K562 (cell line): Measurements from ENCODE around the gene KLK3. TPM values are rescaled to one million over a fixed set of nuclear protein-coding genes. Genes with fewer than 3 reads are reported as not detected.

ENCODE experiments used
- ATAC-seq: fragments of 200-7000 bp; cut with Tn5 transposase; 3 replicates; pipeline ENCODE4 v1.9.1; 2020; ENCODE audit warnings: moderate library complexity
- BruUV-seq: library from RNA; stranded (reverse); fragments of 400-500 nt; replicated peaks from 2 replicates; lab custom pipeline; 2021; lab: Mats Ljungman, UMichigan
- CTCF ChIA-PET: fragments of 300-600 bp; formaldehyde crosslinking; extraction: SDS; loops from one replicate; lab custom pipeline; 2021; ENCODE audit warnings: low intra/inter-chr PET ratio; lab: Yijun Ruan, JAX
- POLR2A ChIA-PET: fragments of 300-600, 350-650 bp; sonication (Branson Sonifier 250); formaldehyde crosslinking; extraction: SDS; loops from one replicate; lab custom pipeline; 2021; ENCODE audit warnings: antibody characterized with exemption, inconsistent platforms; lab: Yijun Ruan, JAX
- DNase-seq, 4 experiments: peaks; one replicate each; pipeline versions ENCODE4 v3.0.0 to v3.0.0-alpha.2; 2011 to 2018; ENCODE audit warnings: low spot score in 3 of 4, mixed read lengths in 3 of 4; ENCODE audit errors: extremely low read depth in 1 of 4
- FAIRE-seq: peaks from 2 replicates; lab custom pipeline; 2011; peaks lifted over from hg19 to GRCh38; lab: Jason Lieb, UNC
- H2AFZ ChIP-seq: 2 replicates; pipeline ENCODE4 v1.6.0; 2011; ENCODE audit warnings: low read depth, low read length, control low read depth, inconsistent platforms
- H3K27ac ChIP-seq: fragments of 200-600 bp; 3 replicates; pipeline ENCODE4 v1.8.0; 2011; ENCODE audit warnings: low read depth, mild to moderate bottlenecking, control low read depth, inconsistent platforms, low read length, moderate library complexity, mixed read lengths; ENCODE audit errors: extremely low read depth
- H3K27me3 ChIP-seq, 2 experiments: fragments of 300-600 bp in 1 of 2; 2 replicates in 1 of 2; 3 replicates in 1 of 2; pipeline versions ENCODE4 v1.6.0 to v1.8.0; 2011; ENCODE audit warnings: inconsistent platforms in 2 of 2, low read length in 2 of 2, mild to moderate bottlenecking in 1 of 2, mixed read lengths in 1 of 2, moderate library complexity in 1 of 2; ENCODE audit not compliant: control insufficient read depth in 2 of 2, insufficient read depth in 2 of 2
- H3K36me3 ChIP-seq: fragments of 300-600 bp; 3 replicates; pipeline ENCODE4 v1.8.0; 2011; ENCODE audit warnings: mild to moderate bottlenecking, low read length, inconsistent platforms; ENCODE audit not compliant: control insufficient read depth, insufficient read depth
- H3K4me1 ChIP-seq, 2 experiments: fragments of 200-600 bp in 1 of 2; replicated peaks in 1 of 2; 2 replicates in 1 of 2; 3 replicates in 1 of 2; pipeline versions ENCODE4 v1.5.1 to v1.8.0; 2011; ENCODE audit warnings: inconsistent platforms in 2 of 2, low read length in 2 of 2, mild to moderate bottlenecking in 1 of 2, mixed read lengths in 1 of 2, moderate library complexity in 1 of 2; ENCODE audit not compliant: control insufficient read depth in 2 of 2, insufficient read depth in 2 of 2
- H3K4me2 ChIP-seq: 2 replicates; pipeline ENCODE4 v1.6.1; 2011; ENCODE audit warnings: low read length, control low read depth, inconsistent platforms, mixed read lengths; ENCODE audit not compliant: insufficient read depth
- H3K4me3 ChIP-seq: fragments of 200-600 bp; sonication (generic), shearing (Covaris generic); 2 replicates; pipeline ENCODE4 v1.5.1; 2016; ENCODE audit warnings: control low read depth, inconsistent platforms
- H3K79me2 ChIP-seq: fragments of 200-600 bp; 3 replicates; pipeline ENCODE4 v1.8.0; 2011; ENCODE audit warnings: low read length, inconsistent platforms; ENCODE audit not compliant: control insufficient read depth, insufficient read depth
- H3K9ac ChIP-seq, 2 experiments: 2 replicates each; pipeline versions ENCODE4 v1.6.0 to v1.6.1; 2011; ENCODE audit warnings: low read depth in 2 of 2, low read length in 2 of 2, control low read depth in 1 of 2, inconsistent platforms in 1 of 2, mild to moderate bottlenecking in 1 of 2, mixed read lengths in 1 of 2; ENCODE audit not compliant: insufficient read depth in 1 of 2
- H3K9me1 ChIP-seq: one replicate; pipeline ENCODE4 v1.6.0; 2011; ENCODE audit warnings: inconsistent platforms, mild to moderate bottlenecking, low read length, moderate library complexity; ENCODE audit not compliant: control insufficient read depth, insufficient read depth
- H3K9me3 ChIP-seq: replicated peaks from 2 replicates; pipeline ENCODE4 v1.5.1; 2011; ENCODE audit warnings: low read depth, low read length, inconsistent platforms; ENCODE audit not compliant: control insufficient read depth, insufficient read depth
- H4K20me1 ChIP-seq: replicated peaks from 2 replicates; pipeline ENCODE4 v1.6.1; 2011; ENCODE audit warnings: low read length, inconsistent platforms, mixed read lengths; ENCODE audit not compliant: control insufficient read depth, insufficient read depth
- ADNP ChIP-seq: fragments of 200-800 bp; sonication (Bioruptor generic); IDR thresholded peaks from 2 replicates; pipeline ENCODE4 v1.6.1; 2016; ENCODE audit warnings: missing genetic modification characterization, missing compliant biosample characterization
- CTCF ChIP-seq, 3 experiments: IDR thresholded peaks in 2 of 3; conservative IDR thresholded peaks in 1 of 3; 2 replicates each; pipeline ENCODE4 v1.5.1; 2011 to 2012; ENCODE audit warnings: low read length in 3 of 3, mild to moderate bottlenecking in 3 of 3, control low read depth in 2 of 3, improper control_type of control experiment in 1 of 3, inconsistent platforms in 1 of 3, low read depth in 1 of 3, mixed read lengths in 1 of 3, moderate library complexity in 1 of 3; ENCODE audit not compliant: insufficient read depth in 2 of 3
- EHMT2 ChIP-seq: fragments of 450-650 bp; IDR thresholded peaks from 2 replicates; pipeline ENCODE4 v1.6.1; 2018; ENCODE audit warnings: antibody characterized with exemption
- GATAD2A ChIP-seq: fragments of 450-650 bp; IDR thresholded peaks from 2 replicates; pipeline ENCODE4 v1.6.1; 2017
- GTF3C2 ChIP-seq: IDR thresholded peaks from 3 replicates; pipeline ENCODE4 v1.6.1; 2011; ENCODE audit warnings: borderline replicate concordance, mild to moderate bottlenecking, moderate library complexity; ENCODE audit not compliant: insufficient read length; ENCODE audit errors: extremely low read depth
- L3MBTL2 ChIP-seq: fragments of 450-650 bp; IDR thresholded peaks from 2 replicates; pipeline ENCODE4 v1.6.1; 2016; ENCODE audit warnings: mild to moderate bottlenecking, moderate library complexity
- PYGO2 ChIP-seq: fragments of 450-650 bp; IDR thresholded peaks from 2 replicates; pipeline ENCODE4 v1.6.1; 2016; ENCODE audit warnings: mild to moderate bottlenecking, missing genetic modification characterization, moderate library complexity, missing compliant biosample characterization
- RAD21 ChIP-seq, 2 experiments: fragments of 250-450 bp in 1 of 2; fragments of 450-650 bp in 1 of 2; sonication (Bioruptor Pico) in 1 of 2; formaldehyde crosslinking in 1 of 2; IDR thresholded peaks in 1 of 2; conservative IDR thresholded peaks in 1 of 2; 2 replicates each; pipeline versions ENCODE4 v1.4.0 to v1.8.0; 2020 to 2022; ENCODE audit warnings: mild to moderate bottlenecking in 2 of 2, moderate library complexity in 1 of 2
- ZNF668 ChIP-seq: fragments of 250-450 bp; sonication (Bioruptor Pico); IDR thresholded peaks from 2 replicates; pipeline ENCODE4 v1.8.0; 2022; ENCODE audit warnings: mild to moderate bottlenecking, inconsistent platforms
- WGBS: fragments of 100-300 bp; shearing (Covaris generic); methylation state at CpG from one replicate; pipeline ENCODE4 v1.1.6; 2016; ENCODE audit warnings: low coverage, mixed read lengths; ENCODE audit not compliant: insufficient coverage; ENCODE audit errors: missing lambda C conversion rate; 5-methylcytosine and 5-hydroxymethylcytosine counted together
- in situ Hi-C: fragments of 300-500 bp; cut with MboI; formaldehyde crosslinking; loops from 4 replicates; pipeline ENCODE4 v1.15.0; 2018; ENCODE audit warnings: inconsistent platforms, mixed read lengths
- intact Hi-C: fragments of 100-400 bp; cut with micrococcal nuclease; formaldehyde crosslinking; loops from 2 replicates; pipeline ENCODE4 v1.14.2; 2022
- polyA plus RNA-seq, 8 experiments: library from polyadenylated mRNA; depleted of rRNA in 4 of 8; stranded (reverse) in 5 of 8; unstranded in 3 of 8; fragments of >200 nt; fragmentation: Nextera tagmentation in 2 of 8; fragmentation: Illumina TruSeq in 1 of 8; extraction: Ambion mirVana in 2 of 8; extraction: Trizol in 1 of 8; gene quantifications; 2 replicates each; pipeline versions ENCODE4 v1.2.1 to v1.2.3, GENCODE V29; 2011 to 2014; ENCODE audit warnings: inconsistent platforms in 1 of 8, missing spikeins in 1 of 8
- total RNA-seq, 7 experiments: library from RNA; depleted of rRNA in 6 of 7; stranded (reverse); fragments of >200 nt in 6 of 7; fragmentation: Illumina TruSeq in 2 of 7; extraction: Trizol in 2 of 7; gene quantifications; 2 replicates each; pipeline versions ENCODE4 v1.2.1 to v1.2.3, GENCODE V29; 2011 to 2021; ENCODE audit warnings: low replicate concordance in 1 of 7
- TF ChIP-seq, protein P1 (sequence below), 2 experiments: IDR thresholded peaks; 2 replicates each; pipeline ENCODE4 v1.6.1; 2011; ENCODE audit warnings: borderline replicate concordance in 1 of 2, control low read depth in 1 of 2, low read depth in 1 of 2, low read length in 1 of 2, mild to moderate bottlenecking in 1 of 2, mixed read lengths in 1 of 2, moderate library complexity in 1 of 2; ENCODE audit not compliant: insufficient read depth in 1 of 2, insufficient read length in 1 of 2, poor library complexity in 1 of 2, severe bottlenecking in 1 of 2; ENCODE audit errors: extremely low read depth in 1 of 2

KLK3 gene
- total and polyA plus RNA-seq, 9 of the 15 experiments (the other 6 are each of a cell fraction or from before 2014, with no cell fraction given) = not detected

GRCh38 chr19:50837300-50837699 lies 17.4 kb upstream of the KLK3 start (continued):
- TF ChIP-seq GTF3C2 (no peak), EHMT2 (no peak), PYGO2 (tag) (no peak), ADNP (0 out of 2 replicates have a peak, but pooled peaks have one; percentile 16), ZNF668 (CRISPR knock-in tag) (no peak)

DNA sequence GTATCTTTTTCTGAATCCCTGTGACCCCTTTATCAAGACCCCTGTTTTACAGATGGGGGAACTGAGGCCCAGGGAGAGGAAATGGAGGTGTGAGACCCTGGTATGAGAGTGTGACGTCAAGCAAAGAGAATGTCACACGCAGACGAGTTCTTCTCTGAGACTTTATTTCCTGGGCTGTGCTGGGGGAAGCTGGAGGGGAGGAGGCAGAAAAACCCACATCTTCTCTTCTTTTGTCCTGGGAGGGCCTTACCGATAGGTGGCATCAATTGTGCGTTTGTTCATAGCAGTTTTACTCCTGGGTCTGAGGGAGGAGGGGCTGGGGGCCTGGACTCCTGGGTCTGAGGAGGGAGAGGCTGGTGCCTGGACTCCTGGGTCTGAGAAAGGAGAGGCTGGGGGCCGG lies 16.5 kb upstream of the KLK3 start:
- peaks cover 2 to 11% of the 10 kb centered on the region in 2 experiments; a peak in 2 of 5 replicates for H3K27me3 ChIP-seq
- no TSS peak for BruUV-seq
- no peaks in the 10 kb centered on the region for H4K20me1 ChIP-seq
- no peaks in the 10 kb centered on the region for H3K9me1 ChIP-seq
- no peaks in the 10 kb centered on the region for H3K9me3 ChIP-seq
- H3K27ac ChIP-seq = no peak overlapping the region
- no peaks in the 10 kb centered on the region for H3K79me2 ChIP-seq
- intact Hi-C loops (loop anchor here (5.0 kb wide), 1 partner anchor 36 kb away; no protein-coding TSS in a partner anchor), in situ Hi-C loops (no loop called here)
- FAIRE-seq = peak; percentile 81
- DNase-seq = peak in 3 of 4 experiments; percentile 26 to 53 (median 51)
- H3K4me1 ChIP-seq = peaks cover 9 to 16% of the 10 kb centered on the region in 2 experiments; a peak in 4 of 5 replicates
- CTCF ChIA-PET = interaction anchor here (0.5 kb wide), 1 partner anchor 8 kb away, joined by 3 read pairs; no protein-coding TSS in a partner anchor
- H3K4me2 ChIP-seq = no peak overlapping the region
- WGBS = 4% methylated on average over 6 of the region's 6 CpGs
- H3K36me3 ChIP-seq = no peaks in the 10 kb centered on the region
- TF ChIP-seq RAD21 (CRISPR knock-in tag; conservative IDR thresholded peaks at IDR 0.05 in 1 of 2, IDR thresholded peaks at IDR 0.05 in 1 of 2) = peak in 1 of 2 experiments; percentile 27; a peak in 1 of 4 replicates
- peak; percentile 26; the same call in 1 of the 2 replicates for TF ChIP-seq L3MBTL2
- TF ChIP-seq, protein P1, sequence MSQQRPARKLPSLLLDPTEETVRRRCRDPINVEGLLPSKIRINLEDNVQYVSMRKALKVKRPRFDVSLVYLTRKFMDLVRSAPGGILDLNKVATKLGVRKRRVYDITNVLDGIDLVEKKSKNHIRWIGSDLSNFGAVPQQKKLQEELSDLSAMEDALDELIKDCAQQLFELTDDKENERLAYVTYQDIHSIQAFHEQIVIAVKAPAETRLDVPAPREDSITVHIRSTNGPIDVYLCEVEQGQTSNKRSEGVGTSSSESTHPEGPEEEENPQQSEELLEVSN (IDR thresholded peaks at IDR 0.05; ENCODE audit: borderline replicate concordance in 1 of 2, extremely low read depth in 1 of 2, insufficient read depth in 1 of 2, insufficient read length in 1 of 2, low read depth in 1 of 2, low read length in 1 of 2, poor library complexity in 1 of 2, severe bottlenecking in 1 of 2) = no peak
- TF ChIP-seq CTCF (IDR thresholded peaks at IDR 0.05 in 2 of 3, conservative IDR thresholded peaks at IDR 0.05 in 1 of 3; ENCODE audit: insufficient read depth in 2 of 3, low read depth in 1 of 3, low read length in 3 of 3) = peak; percentile 46 to 52 (median 52); a peak in 5 of 6 replicates
- 0 out of 2 replicates have a peak, but pooled peaks have one; percentile 50 for TF ChIP-seq GATAD2A
- H2AFZ ChIP-seq = peak overlapping the region; percentile 19; the same call in 1 of the 2 replicates
- no peak overlapping the region for H3K4me3 ChIP-seq
- POLR2A ChIA-PET = interaction anchor here (0.6 kb wide), 1 partner anchor 34 kb away, joined by 5 read pairs; no protein-coding TSS in a partner anchor
- no peak overlapping the region; a peak in 1 of 4 replicates for H3K9ac ChIP-seq
- ATAC-seq = peak; percentile 20; the same call in 2 of the 3 replicates
